ENCODE results near the gene SYNJ1. TPM values are rescaled to one million over a fixed set of nuclear protein-coding genes. Genes with fewer than 3 reads are reported as not detected.

SYNJ1 gene
- total RNA-seq, 1 donor from 2014 or later, result 36.8 TPM

GRCh38 chr21:32604464-32604863 is 123.3 kb downstream of the SYNJ1 start:
- peaks cover 31% of the 10 kb centered on the region for H3K4me1 Mint-ChIP-seq (ENCODE audit: low read depth, unreplicated experiment)
- H3K9me3 Mint-ChIP-seq (ENCODE audit: unreplicated experiment), result peaks cover 13% of the 10 kb centered on the region
- no peak for TF ChIP-seq CTCF (IDR thresholded peaks at IDR 0.05; ENCODE audit: partially characterized antibody, unreplicated experiment)
- peaks cover 17% of the 10 kb centered on the region for H3K27me3 Mint-ChIP-seq (ENCODE audit: unreplicated experiment)
- H3K36me3 Mint-ChIP-seq (ENCODE audit: unreplicated experiment), result peaks cover 5% of the 10 kb centered on the region
- H3K27ac Mint-ChIP-seq (ENCODE audit: unreplicated experiment), result peak overlapping the region; percentile 96
- peak; percentile 80 for DNase-seq
- peak overlapping the region; percentile 90 for H3K4me3 Mint-ChIP-seq (ENCODE audit: unreplicated experiment)

GRCh38 chr21:32603131-32603530 is 124.7 kb downstream of the SYNJ1 start:
- Mint-ChIP-seq H3K9me3 (ENCODE audit: unreplicated experiment) (peaks cover 13% of the 10 kb centered on the region), H3K4me1 (ENCODE audit: low read depth, unreplicated experiment) (peaks cover 37% of the 10 kb centered on the region), H3K36me3 (ENCODE audit: unreplicated experiment) (peaks cover 5% of the 10 kb centered on the region), H3K27ac (ENCODE audit: unreplicated experiment) (peak overlapping the region; percentile 96), H3K27me3 (ENCODE audit: unreplicated experiment) (peaks cover 17% of the 10 kb centered on the region), H3K4me3 (ENCODE audit: unreplicated experiment) (peak overlapping the region; percentile 90)
- no peak for TF ChIP-seq CTCF (IDR thresholded peaks at IDR 0.05; ENCODE audit: partially characterized antibody, unreplicated experiment)
- DNase-seq, result peak; percentile 67

GRCh38 chr21:32602099-32602498 is 125.7 kb downstream of the SYNJ1 start:
- no peak for TF ChIP-seq CTCF (IDR thresholded peaks at IDR 0.05; ENCODE audit: partially characterized antibody, unreplicated experiment)
- Mint-ChIP-seq H3K4me1 (ENCODE audit: low read depth, unreplicated experiment) (peaks cover 37% of the 10 kb centered on the region), H3K27ac (ENCODE audit: unreplicated experiment) (peak overlapping the region; percentile 96), H3K27me3 (ENCODE audit: unreplicated experiment) (peaks cover 17% of the 10 kb centered on the region), H3K36me3 (ENCODE audit: unreplicated experiment) (peaks cover 5% of the 10 kb centered on the region), H3K9me3 (ENCODE audit: unreplicated experiment) (peaks cover 13% of the 10 kb centered on the region), H3K4me3 (ENCODE audit: unreplicated experiment) (peak overlapping the region; percentile 90)
- no peak for DNase-seq

- H3K27ac Mint-ChIP-seq (ENCODE audit: unreplicated experiment), result peak overlapping the region; percentile 1
- no peak for TF ChIP-seq CTCF (IDR thresholded peaks at IDR 0.05; ENCODE audit: partially characterized antibody, unreplicated experiment)
Observed at GRCh38 chr21:32599526-32599925, 128.3 kb downstream of the SYNJ1 start.

GRCh38 chr21:32599091-32599490 is 128.7 kb downstream of the SYNJ1 start:
- peaks cover 25% of the 10 kb centered on the region for H3K4me1 Mint-ChIP-seq (ENCODE audit: low read depth, unreplicated experiment)
- H3K27me3 Mint-ChIP-seq (ENCODE audit: unreplicated experiment), result peaks cover 10% of the 10 kb centered on the region
- H3K27ac Mint-ChIP-seq (ENCODE audit: unreplicated experiment), result peak overlapping the region; percentile 1
- H3K9me3 Mint-ChIP-seq (ENCODE audit: unreplicated experiment), result peaks cover 6% of the 10 kb centered on the region
- H3K36me3 Mint-ChIP-seq (ENCODE audit: unreplicated experiment), result peaks cover under 1% of the 10 kb centered on the region
- no peak for DNase-seq
- H3K4me3 Mint-ChIP-seq (ENCODE audit: unreplicated experiment), result peak overlapping the region; percentile 85
- no peak for TF ChIP-seq CTCF (IDR thresholded peaks at IDR 0.05; ENCODE audit: partially characterized antibody, unreplicated experiment)

More at GRCh38 chr21:32599526-32599925, 128.3 kb downstream of the SYNJ1 start:
- DNase-seq, result no peak
- Mint-ChIP-seq H3K36me3 (ENCODE audit: unreplicated experiment) (peaks cover 5% of the 10 kb centered on the region), H3K4me3 (ENCODE audit: unreplicated experiment) (peak overlapping the region; percentile 85), H3K27me3 (ENCODE audit: unreplicated experiment) (peaks cover 14% of the 10 kb centered on the region), H3K4me1 (ENCODE audit: low read depth, unreplicated experiment) (peaks cover 27% of the 10 kb centered on the region), H3K9me3 (ENCODE audit: unreplicated experiment) (peaks cover 10% of the 10 kb centered on the region)

Measured in glutamatergic neuron (in vitro differentiated cells).